HepG2 (cell line): ENCODE measurements around the gene NFYC.

Experiments used
- E2F1 ChIP-seq: sonication (generic); formaldehyde crosslinking; IDR thresholded peaks from 2 replicates; pipeline ENCODE4 v1.5.0; 2020; ENCODE audit warnings: missing genetic modification reagents
- GABPA ChIP-seq, 2 experiments: IDR thresholded peaks; 2 replicates each; pipeline ENCODE4 v1.6.1; 2011 to 2016; ENCODE audit warnings: low read depth in 2 of 2, low read length in 1 of 2, missing biosample characterization in 1 of 2, missing genetic modification characterization in 1 of 2
- GPN1 ChIP-seq: sonication (generic); formaldehyde crosslinking; IDR thresholded peaks from 2 replicates; pipeline ENCODE4 v1.5.1; 2020; ENCODE audit warnings: missing genetic modification reagents, borderline replicate concordance
- TAF1 ChIP-seq: sonication (generic); formaldehyde crosslinking; IDR thresholded peaks from 2 replicates; pipeline ENCODE4 v1.4.0; 2020; ENCODE audit warnings: missing genetic modification reagents
- TFDP1 ChIP-seq: IDR thresholded peaks from 2 replicates; pipeline ENCODE4 v1.6.1; 2016; ENCODE audit warnings: missing compliant biosample characterization, missing genetic modification reagents, borderline replicate concordance
- ZNF234 ChIP-seq: sonication (generic); formaldehyde crosslinking; conservative IDR thresholded peaks from 2 replicates; pipeline ENCODE4 v1.5.1; 2020; ENCODE audit warnings: mild to moderate bottlenecking, missing genetic modification reagents
- ZNF354B ChIP-seq: sonication (generic); formaldehyde crosslinking; IDR thresholded peaks from 2 replicates; pipeline ENCODE4 v1.8.0; 2022; ENCODE audit warnings: mild to moderate bottlenecking, missing genetic modification reagents
- TF ChIP-seq, protein P1 (sequence below), 2 experiments: sonication (generic) in 1 of 2; formaldehyde crosslinking in 1 of 2; IDR thresholded peaks; 2 replicates each; pipeline versions ENCODE4 v1.4.0 to v1.6.1; 2018 to 2020; ENCODE audit warnings: missing genetic modification reagents in 2 of 2, borderline replicate concordance in 1 of 2, low read depth in 1 of 2, mild to moderate bottlenecking in 1 of 2, missing biosample characterization in 1 of 2
- TF ChIP-seq, protein P2 (sequence below), 2 experiments: IDR thresholded peaks; 2 replicates each; pipeline ENCODE4 v1.6.1; 2011 to 2012; ENCODE audit warnings: low read length in 2 of 2, borderline replicate concordance in 1 of 2, low read depth in 1 of 2, mild to moderate bottlenecking in 1 of 2, moderate library complexity in 1 of 2

DNA sequence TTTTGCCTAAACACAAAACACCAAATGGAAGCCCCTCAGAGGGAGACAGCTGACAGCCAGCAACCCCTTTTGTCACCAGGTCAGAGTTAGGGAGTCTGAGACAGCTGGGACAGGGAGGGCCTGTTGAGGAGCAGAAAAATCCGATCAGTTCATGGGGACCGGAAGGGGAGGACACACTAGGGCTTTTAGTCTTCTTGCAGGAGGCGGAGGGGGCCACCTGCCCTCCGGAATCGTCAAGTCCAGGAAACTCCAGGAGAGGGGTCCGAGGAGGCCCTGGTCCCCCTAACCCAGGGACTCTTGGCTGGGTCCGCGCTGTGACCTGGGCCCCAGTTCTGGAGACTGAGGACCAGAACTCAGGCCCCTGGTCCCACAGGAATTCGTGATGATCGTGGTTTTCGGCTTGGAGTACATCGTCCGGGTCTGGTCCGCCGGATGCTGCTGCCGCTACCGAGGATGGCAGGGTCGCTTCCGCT lies 126.3 kb downstream of the NFYC start:
- TF ChIP-seq GPN1 (CRISPR knock-in tag), result no peak
- TF ChIP-seq, protein P1, sequence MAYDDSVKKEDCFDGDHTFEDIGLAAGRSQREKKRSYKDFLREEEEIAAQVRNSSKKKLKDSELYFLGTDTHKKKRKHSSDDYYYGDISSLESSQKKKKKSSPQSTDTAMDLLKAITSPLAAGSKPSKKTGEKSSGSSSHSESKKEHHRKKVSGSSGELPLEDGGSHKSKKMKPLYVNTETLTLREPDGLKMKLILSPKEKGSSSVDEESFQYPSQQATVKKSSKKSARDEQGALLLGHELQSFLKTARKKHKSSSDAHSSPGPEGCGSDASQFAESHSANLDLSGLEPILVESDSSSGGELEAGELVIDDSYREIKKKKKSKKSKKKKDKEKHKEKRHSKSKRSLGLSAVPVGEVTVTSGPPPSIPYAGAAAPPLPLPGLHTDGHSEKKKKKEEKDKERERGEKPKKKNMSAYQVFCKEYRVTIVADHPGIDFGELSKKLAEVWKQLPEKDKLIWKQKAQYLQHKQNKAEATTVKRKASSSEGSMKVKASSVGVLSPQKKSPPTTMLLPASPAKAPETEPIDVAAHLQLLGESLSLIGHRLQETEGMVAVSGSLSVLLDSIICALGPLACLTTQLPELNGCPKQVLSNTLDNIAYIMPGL (CRISPR knock-in tag; IDR thresholded peaks at IDR 0.05; ENCODE audit: borderline replicate concordance in 1 of 2, low read depth in 1 of 2), result no peak
- TF ChIP-seq TAF1 (CRISPR knock-in tag), result no peak
- TF ChIP-seq E2F1, result no peak
- no peak for TF ChIP-seq TFDP1 (CRISPR knock-in tag)
- TF ChIP-seq, protein P2, sequence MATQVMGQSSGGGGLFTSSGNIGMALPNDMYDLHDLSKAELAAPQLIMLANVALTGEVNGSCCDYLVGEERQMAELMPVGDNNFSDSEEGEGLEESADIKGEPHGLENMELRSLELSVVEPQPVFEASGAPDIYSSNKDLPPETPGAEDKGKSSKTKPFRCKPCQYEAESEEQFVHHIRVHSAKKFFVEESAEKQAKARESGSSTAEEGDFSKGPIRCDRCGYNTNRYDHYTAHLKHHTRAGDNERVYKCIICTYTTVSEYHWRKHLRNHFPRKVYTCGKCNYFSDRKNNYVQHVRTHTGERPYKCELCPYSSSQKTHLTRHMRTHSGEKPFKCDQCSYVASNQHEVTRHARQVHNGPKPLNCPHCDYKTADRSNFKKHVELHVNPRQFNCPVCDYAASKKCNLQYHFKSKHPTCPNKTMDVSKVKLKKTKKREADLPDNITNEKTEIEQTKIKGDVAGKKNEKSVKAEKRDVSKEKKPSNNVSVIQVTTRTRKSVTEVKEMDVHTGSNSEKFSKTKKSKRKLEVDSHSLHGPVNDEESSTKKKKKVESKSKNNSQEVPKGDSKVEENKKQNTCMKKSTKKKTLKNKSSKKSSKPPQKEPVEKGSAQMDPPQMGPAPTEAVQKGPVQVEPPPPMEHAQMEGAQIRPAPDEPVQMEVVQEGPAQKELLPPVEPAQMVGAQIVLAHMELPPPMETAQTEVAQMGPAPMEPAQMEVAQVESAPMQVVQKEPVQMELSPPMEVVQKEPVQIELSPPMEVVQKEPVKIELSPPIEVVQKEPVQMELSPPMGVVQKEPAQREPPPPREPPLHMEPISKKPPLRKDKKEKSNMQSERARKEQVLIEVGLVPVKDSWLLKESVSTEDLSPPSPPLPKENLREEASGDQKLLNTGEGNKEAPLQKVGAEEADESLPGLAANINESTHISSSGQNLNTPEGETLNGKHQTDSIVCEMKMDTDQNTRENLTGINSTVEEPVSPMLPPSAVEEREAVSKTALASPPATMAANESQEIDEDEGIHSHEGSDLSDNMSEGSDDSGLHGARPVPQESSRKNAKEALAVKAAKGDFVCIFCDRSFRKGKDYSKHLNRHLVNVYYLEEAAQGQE (IDR thresholded peaks at IDR 0.05; ENCODE audit: borderline replicate concordance in 1 of 2, low read depth in 1 of 2, low read length in 2 of 2), result no peak
- no peak for TF ChIP-seq GABPA (IDR thresholded peaks at IDR 0.05; ENCODE audit: low read depth, low read length)
- TF ChIP-seq GABPA (CRISPR knock-in tag; IDR thresholded peaks at IDR 0.05; ENCODE audit: low read depth), result no peak
- TF ChIP-seq ZNF234, result no peak
- TF ChIP-seq ZNF354B (CRISPR knock-in tag), result no peak
